Fibroblast of villous mesenchyme (primary cell): ENCODE results near the gene RRP1B. TPM values are rescaled to one million over a fixed set of nuclear protein-coding genes. Genes with fewer than 3 reads are reported as not detected.

Experiments
- DNase-seq: peaks from one replicate; pipeline ENCODE4 v3.0.0-alpha.2; 2010; ENCODE audit warnings: low read depth
- H3K4me3 ChIP-seq: 2 replicates; pipeline ENCODE4 v1.5.1; 2011; ENCODE audit warnings: low read depth, mild to moderate bottlenecking, low read length
- total RNA-seq: library from RNA; depleted of rRNA; stranded (reverse); fragments of >200 nt; gene quantifications from 2 replicates; pipeline ENCODE4 v1.2.3, GENCODE V29; 2012
- TF ChIP-seq, protein P1 (sequence below): IDR thresholded peaks from 2 replicates; pipeline ENCODE4 v1.5.1; 2012; ENCODE audit warnings: low read depth, mild to moderate bottlenecking, low read length; ENCODE audit not compliant: insufficient read depth

Gene RRP1B
- total RNA-seq, 1 donor, result 36.3 TPM

DNA sequence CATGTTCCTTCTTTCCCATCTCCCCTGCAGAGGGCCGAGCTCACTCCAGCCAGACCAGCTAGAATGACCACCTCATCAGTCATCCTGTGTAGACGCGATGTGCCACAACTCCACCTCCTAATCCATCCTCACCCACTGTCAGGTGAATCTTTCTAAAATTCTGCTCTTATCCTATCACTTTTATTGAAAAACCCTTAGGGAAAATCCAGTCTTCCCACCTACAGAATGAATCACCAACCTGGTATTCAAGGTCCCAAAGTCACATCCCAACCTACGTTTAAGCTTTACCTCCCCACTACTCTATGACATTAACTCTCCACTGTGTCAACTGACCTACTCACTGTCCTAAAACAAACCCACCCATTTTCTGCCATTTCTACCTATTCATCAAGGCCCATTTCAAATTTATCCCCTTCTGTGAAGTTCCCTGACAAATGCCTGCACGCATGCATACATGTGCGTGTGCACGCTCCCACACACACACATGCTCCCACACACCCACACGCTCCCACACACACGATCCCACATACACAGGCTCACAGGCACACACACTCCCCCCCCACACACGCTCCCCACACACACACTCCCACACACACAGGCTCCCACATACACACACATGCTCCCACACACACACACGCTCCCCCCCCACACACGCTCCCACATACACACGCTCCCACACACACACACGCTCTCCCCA lies 27.8 kb upstream of the RRP1B start:
- DNase-seq, result no peak
- no peak overlapping the region for H3K4me3 ChIP-seq

DNA sequence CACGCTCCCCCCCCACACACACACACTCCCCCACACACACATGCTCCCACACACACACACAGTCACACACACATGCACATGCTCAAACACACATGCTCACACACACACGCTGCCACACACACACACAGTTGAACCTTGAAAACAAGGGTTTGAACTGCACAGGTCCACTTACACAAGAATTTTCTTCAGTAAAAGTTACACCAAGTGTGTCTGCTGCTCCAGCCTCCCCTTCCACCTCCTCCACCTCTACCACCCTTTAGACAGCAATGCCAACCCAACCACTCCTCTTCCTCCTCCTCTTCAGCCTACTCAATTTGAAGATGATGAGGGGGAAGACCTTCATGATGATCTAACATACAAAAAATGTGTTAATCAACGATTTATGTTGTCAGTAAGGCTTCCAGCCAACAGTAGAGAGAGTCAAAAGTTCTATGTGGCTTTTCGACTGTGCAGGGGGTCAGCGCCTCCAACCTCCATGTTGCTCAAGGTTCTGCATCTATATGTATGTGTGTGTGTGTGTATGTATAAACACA lies 26.9 kb upstream of the RRP1B start:
- no peak overlapping the region for H3K4me3 ChIP-seq
- TF ChIP-seq, protein P1, sequence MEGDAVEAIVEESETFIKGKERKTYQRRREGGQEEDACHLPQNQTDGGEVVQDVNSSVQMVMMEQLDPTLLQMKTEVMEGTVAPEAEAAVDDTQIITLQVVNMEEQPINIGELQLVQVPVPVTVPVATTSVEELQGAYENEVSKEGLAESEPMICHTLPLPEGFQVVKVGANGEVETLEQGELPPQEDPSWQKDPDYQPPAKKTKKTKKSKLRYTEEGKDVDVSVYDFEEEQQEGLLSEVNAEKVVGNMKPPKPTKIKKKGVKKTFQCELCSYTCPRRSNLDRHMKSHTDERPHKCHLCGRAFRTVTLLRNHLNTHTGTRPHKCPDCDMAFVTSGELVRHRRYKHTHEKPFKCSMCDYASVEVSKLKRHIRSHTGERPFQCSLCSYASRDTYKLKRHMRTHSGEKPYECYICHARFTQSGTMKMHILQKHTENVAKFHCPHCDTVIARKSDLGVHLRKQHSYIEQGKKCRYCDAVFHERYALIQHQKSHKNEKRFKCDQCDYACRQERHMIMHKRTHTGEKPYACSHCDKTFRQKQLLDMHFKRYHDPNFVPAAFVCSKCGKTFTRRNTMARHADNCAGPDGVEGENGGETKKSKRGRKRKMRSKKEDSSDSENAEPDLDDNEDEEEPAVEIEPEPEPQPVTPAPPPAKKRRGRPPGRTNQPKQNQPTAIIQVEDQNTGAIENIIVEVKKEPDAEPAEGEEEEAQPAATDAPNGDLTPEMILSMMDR, result no peak
- DNase-seq, result no peak

More for the DNA sequence above, 27.8 kb upstream of the RRP1B start:
- TF ChIP-seq, protein P1, result no peak

- DNase-seq, result no peak
- no peak overlapping the region for H3K4me3 ChIP-seq
- TF ChIP-seq, protein P1, result no peak
Observed at GRCh38 chr21:43634618-43635017, 24.7 kb upstream of the RRP1B start.

GRCh38 chr21:43635436-43635835 lies 23.9 kb upstream of the RRP1B start:
- H3K4me3 ChIP-seq, result no peak overlapping the region
- TF ChIP-seq, protein P1, result no peak
- DNase-seq, result no peak

DNA sequence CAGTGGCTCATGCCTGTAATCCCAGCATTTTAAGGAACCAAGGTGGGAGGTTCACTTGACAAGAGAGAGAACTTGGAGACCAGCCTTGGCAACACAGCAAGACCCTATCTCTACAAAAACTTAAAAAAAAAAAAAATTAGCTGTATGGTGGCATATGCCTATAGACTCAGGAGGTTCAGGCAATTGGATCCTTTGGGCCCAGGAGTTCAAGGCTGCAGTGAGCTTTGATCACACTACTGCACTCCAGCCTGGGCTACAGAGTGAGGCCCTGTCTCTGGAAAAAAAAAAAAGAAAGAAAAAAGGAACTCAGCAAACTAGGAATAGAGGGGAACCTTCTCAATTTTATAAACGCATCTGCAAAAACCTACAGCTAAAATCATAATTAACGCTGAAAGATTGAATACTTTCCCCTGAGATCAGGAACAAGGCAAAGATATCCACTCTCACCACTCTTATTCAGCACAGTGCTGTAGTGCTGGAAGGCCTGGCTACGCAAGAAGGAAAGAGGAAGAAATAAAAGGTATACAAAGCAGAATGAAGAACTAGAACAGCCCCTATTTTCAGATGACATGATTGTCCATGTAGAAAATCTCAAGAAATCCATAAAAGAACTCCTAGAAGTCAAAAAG lies 21.7 kb upstream of the RRP1B start:
- no peak overlapping the region for H3K4me3 ChIP-seq
- TF ChIP-seq, protein P1, result no peak
- DNase-seq, result no peak

DNA sequence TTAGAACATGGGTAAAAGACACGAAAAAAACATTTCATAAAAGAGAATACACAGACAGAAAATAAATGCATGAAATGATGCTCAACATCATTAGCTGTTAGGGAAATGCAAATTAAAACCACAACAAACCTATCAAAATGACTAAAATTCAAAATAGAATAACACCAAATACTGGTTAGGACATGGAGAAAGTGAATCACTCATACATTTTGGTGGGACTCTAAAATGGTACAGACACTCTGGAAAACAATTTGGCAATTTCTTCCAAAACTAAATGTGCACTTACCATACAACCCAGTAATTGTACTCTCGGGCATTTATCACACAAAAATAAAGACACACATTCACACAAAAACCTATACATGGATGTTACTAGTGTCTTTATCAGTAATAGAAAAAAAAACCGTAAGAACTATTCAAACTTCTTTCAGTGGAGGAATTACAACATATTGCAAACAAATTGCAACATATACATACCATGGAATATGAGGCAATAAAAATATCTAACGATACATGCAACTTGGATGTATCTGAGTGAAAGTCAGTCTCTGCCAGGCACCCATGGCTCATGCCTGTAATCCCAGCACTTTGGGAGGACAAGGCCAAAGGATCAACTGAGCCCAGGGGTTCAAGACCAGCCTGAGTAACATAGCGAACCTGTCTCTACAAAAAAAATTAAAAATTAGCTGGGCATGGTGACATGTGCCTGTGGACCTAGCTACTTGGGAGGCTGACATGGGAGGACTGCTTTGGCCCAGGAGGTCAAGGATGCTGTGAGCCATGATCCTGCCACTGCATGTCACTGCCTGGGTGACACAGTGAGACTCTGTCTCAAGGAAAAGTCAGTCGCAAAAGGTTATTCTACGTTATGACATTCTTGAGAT lies 19.6 kb upstream of the RRP1B start:
- TF ChIP-seq, protein P1, result no peak
- DNase-seq, result peak; percentile 95
- H3K4me3 ChIP-seq, result no peak overlapping the region
